ENCODE data around the gene ACTL10.

DNA sequence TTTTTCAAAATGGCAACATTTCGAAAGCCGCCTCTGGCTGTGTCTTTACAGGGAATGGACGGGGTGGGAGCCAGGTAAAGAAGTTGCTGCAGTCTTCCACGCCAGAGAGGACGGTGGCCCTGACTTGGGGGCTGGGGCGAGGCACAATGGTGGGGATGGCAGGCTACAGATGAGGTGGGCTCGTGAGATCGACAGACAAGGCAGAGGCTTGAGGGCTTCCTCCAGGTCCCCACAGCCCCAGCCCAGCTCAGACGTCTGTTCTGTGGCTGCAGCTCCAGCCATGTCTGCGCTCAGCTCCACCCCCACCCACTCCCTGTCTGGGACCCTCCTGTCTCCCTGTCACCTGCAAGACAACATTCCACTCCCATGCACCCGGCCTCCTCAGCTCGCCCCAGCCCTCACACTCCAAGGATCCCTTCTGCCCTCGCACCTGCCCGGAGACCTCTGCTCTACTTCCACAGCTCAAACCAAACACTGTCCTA lies 12.0 kb upstream of the ACTL10 start:
- TF ChIP-seq, protein P1, sequence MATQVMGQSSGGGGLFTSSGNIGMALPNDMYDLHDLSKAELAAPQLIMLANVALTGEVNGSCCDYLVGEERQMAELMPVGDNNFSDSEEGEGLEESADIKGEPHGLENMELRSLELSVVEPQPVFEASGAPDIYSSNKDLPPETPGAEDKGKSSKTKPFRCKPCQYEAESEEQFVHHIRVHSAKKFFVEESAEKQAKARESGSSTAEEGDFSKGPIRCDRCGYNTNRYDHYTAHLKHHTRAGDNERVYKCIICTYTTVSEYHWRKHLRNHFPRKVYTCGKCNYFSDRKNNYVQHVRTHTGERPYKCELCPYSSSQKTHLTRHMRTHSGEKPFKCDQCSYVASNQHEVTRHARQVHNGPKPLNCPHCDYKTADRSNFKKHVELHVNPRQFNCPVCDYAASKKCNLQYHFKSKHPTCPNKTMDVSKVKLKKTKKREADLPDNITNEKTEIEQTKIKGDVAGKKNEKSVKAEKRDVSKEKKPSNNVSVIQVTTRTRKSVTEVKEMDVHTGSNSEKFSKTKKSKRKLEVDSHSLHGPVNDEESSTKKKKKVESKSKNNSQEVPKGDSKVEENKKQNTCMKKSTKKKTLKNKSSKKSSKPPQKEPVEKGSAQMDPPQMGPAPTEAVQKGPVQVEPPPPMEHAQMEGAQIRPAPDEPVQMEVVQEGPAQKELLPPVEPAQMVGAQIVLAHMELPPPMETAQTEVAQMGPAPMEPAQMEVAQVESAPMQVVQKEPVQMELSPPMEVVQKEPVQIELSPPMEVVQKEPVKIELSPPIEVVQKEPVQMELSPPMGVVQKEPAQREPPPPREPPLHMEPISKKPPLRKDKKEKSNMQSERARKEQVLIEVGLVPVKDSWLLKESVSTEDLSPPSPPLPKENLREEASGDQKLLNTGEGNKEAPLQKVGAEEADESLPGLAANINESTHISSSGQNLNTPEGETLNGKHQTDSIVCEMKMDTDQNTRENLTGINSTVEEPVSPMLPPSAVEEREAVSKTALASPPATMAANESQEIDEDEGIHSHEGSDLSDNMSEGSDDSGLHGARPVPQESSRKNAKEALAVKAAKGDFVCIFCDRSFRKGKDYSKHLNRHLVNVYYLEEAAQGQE (IDR thresholded peaks at IDR 0.05; ENCODE audit: insufficient read depth in 1 of 2, low read depth in 2 of 2, low read length in 2 of 2), result no peak
- no peak for TF ChIP-seq POLR2AphosphoS5 (IDR thresholded peaks at IDR 0.05; ENCODE audit: low read depth, low read length)
- TF ChIP-seq TAF1 (IDR thresholded peaks at IDR 0.05; ENCODE audit: borderline replicate concordance, insufficient read depth, low read length), result no peak
- no peak for TF ChIP-seq SIN3A (IDR thresholded peaks at IDR 0.05; ENCODE audit: borderline replicate concordance, insufficient read depth, low read length)
- no peak for TF ChIP-seq FOXP2 (optimal IDR thresholded peaks at IDR 0.05; ENCODE audit: borderline replicate concordance, extremely low read depth, extremely low read length, insufficient read depth)
